ENCODE results near the gene ALAS1.

ALAS1 gene

DNA sequence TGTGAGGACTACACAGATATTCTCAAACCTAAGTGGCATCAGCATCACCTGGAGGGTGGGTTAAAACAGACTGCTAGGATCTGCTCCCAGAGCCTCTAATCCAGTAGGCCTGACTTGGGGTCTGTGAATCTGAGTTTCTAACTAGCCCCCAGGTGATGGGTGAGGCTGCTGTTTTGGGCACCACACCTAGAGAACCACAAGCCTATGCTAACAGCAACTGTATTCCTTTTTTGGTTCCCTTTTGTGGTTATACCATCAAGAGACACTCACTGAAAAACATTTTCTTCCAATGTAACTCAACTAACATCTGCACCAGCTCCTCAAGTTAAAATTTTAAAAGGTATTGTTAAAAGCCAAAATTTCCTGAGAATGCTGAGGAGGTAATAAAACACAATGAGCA lies 64.5 kb downstream of the ALAS1 start:
- H3K4me3 Mint-ChIP-seq = peak overlapping the region; percentile 41
- peak overlapping the region; percentile 63 for H3K27ac Mint-ChIP-seq
- H3K4me1 Mint-ChIP-seq = peaks cover 23% of the 10 kb centered on the region
- peak; percentile 79 for ATAC-seq (ENCODE audit: low read depth)
- H3K9me3 Mint-ChIP-seq = no peaks in the 10 kb centered on the region
- DNase-seq (ENCODE audit: low spot score in 2 of 2) = no peak
- no peaks in the 10 kb centered on the region for H3K27me3 Mint-ChIP-seq
- peaks cover 40% of the 10 kb centered on the region for H3K36me3 Mint-ChIP-seq
